Measurements from ENCODE around the gene ZBTB38. TPM values are rescaled to one million over a fixed set of nuclear protein-coding genes. Genes with fewer than 3 reads are reported as not detected.
A peak's percentile ranks its signal among the peaks of the same experiment; 100 is the strongest.

ZBTB38 gene
- total RNA-seq, 2 donors from 2014 or later = 151 to 169 TPM

DNA sequence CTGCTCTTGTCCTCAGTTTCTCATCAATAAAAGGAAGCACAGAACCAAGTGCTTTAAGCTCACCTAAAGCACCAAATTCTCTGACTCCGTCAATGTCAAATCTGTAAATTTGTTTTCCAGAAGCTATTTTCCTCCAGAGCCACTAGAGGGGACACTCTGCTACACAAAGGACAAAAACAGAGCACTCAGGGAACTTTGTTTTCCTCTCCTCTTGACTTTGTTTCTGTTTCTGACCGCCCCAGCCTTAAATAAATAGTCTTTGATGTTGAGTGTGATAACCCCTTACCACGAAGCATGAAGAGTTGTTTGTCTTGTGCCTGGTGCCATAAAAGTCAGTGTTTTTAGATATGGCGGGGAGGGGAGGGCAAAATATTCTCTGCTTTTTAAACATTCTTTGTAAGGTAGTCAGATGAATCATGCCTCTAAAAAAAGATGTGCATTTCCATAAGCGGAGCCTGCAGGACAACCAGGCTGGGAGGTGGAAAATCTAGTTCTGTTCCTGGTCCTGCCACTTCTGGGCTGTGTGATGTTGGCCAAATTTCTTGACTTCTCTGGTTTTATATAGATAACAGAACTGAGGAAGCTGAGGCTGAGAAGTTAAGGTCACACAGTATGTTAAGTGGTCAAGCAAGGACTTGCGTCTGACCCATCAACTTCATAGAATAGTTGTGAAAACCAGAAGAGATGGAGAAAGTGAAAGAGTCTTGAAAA lies 7.3 kb upstream of the ZBTB38 start:
- peak overlapping the region; percentile 58 to 59 for H3K27ac ChIP-seq
- no peaks in the 10 kb centered on the region for H3K9me3 ChIP-seq
- intact Hi-C loops (cut with DNase I) = loop anchor here (2.0 kb wide), 1 partner anchor 92 kb away; no protein-coding TSS in a partner anchor
- TF ChIP-seq, protein P1, sequence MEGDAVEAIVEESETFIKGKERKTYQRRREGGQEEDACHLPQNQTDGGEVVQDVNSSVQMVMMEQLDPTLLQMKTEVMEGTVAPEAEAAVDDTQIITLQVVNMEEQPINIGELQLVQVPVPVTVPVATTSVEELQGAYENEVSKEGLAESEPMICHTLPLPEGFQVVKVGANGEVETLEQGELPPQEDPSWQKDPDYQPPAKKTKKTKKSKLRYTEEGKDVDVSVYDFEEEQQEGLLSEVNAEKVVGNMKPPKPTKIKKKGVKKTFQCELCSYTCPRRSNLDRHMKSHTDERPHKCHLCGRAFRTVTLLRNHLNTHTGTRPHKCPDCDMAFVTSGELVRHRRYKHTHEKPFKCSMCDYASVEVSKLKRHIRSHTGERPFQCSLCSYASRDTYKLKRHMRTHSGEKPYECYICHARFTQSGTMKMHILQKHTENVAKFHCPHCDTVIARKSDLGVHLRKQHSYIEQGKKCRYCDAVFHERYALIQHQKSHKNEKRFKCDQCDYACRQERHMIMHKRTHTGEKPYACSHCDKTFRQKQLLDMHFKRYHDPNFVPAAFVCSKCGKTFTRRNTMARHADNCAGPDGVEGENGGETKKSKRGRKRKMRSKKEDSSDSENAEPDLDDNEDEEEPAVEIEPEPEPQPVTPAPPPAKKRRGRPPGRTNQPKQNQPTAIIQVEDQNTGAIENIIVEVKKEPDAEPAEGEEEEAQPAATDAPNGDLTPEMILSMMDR (IDR thresholded peaks at IDR 0.05) = peak; percentile 47 to 93 (median 82)
- TF ChIP-seq POLR2A (IDR thresholded peaks at IDR 0.05) = no peak
- peak; percentile 76 for TF ChIP-seq POLR2AphosphoS5 (IDR thresholded peaks at IDR 0.05)
- WGBS = 16% methylated on average over 6 of the region's 6 CpGs
- peak; percentile 39 for DNase-seq (ENCODE audit: low spot score)
- H3K4me1 ChIP-seq (replicated peaks) = peaks cover 5% of the 10 kb centered on the region
- H3K4me3 ChIP-seq = no peak overlapping the region
- H3K27me3 ChIP-seq (replicated peaks; ENCODE audit: insufficient read depth) = no peaks in the 10 kb centered on the region
- no peaks in the 10 kb centered on the region for H3K36me3 ChIP-seq

DNA sequence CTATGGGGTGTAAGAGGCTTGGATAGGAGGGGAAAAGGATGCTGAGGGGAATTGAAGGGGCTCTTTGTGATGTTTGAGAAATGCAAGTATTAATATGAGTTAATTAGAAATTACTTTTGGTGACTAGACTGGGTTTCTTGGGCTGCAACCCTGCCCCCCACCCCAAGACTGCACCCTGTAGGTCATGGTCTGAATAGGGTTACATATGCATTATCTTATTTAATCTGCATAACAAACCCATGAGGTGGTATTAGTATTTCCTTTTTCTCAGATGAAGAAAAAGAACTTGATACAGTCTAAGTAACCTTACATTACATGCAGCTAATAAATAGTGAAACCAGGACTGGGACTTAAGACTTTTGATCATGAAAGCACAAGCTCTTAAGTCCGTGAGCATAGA lies 5.6 kb upstream of the ZBTB38 start:
- no peaks in the 10 kb centered on the region for H3K9me3 ChIP-seq
- DNase-seq (ENCODE audit: low spot score) = no peak
- intact Hi-C loops (cut with DNase I) = no loop called here
- 74% methylated on average over 1 of the region's 1 CpG for WGBS
- H3K27me3 ChIP-seq (replicated peaks; ENCODE audit: insufficient read depth) = no peaks in the 10 kb centered on the region
- TF ChIP-seq, protein P1 (IDR thresholded peaks at IDR 0.05) = no peak
- TF ChIP-seq POLR2AphosphoS5 (IDR thresholded peaks at IDR 0.05) (no peak), POLR2A (IDR thresholded peaks at IDR 0.05) (no peak)
- H3K4me3 ChIP-seq = no peak overlapping the region
- no peak overlapping the region for H3K27ac ChIP-seq
- peaks cover 13% of the 10 kb centered on the region for H3K4me1 ChIP-seq (replicated peaks)
- no peaks in the 10 kb centered on the region for H3K36me3 ChIP-seq

DNA sequence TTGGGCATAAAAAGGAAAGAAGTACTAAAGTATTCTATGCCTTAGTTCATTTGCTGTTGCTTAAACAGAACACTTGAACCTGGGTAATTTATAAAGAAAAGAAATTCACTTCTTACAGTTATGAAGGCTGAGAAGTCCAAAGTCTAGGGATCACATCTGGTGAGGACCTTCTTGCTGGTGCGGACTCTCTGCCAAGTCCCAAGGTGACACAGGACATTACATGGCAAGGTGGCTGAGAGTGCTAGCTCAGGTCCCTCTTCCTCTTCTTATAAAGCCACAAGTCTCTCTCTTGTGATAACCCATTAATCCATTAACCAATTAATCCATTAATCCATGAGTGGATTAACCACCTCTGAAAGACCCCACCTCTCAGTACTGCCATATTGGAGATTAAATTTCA lies 3.1 kb upstream of the ZBTB38 start:
- DNase-seq (ENCODE audit: low spot score) = no peak
- no peaks in the 10 kb centered on the region for H3K27me3 ChIP-seq (replicated peaks; ENCODE audit: insufficient read depth)
- no peaks in the 10 kb centered on the region for H3K9me3 ChIP-seq
- H3K27ac ChIP-seq = peak overlapping the region; percentile 89 to 92
- no peak overlapping the region for H3K4me3 ChIP-seq
- TF ChIP-seq POLR2AphosphoS5 (IDR thresholded peaks at IDR 0.05) (no peak), POLR2A (IDR thresholded peaks at IDR 0.05) (no peak)
- TF ChIP-seq, protein P1 (IDR thresholded peaks at IDR 0.05) = no peak
- 97% methylated on average over 1 of the region's 1 CpG for WGBS
- intact Hi-C loops (cut with DNase I) = loop anchor here (5.0 kb wide), 1 partner anchor 77 kb away; no protein-coding TSS in a partner anchor
- H3K36me3 ChIP-seq = no peaks in the 10 kb centered on the region
- peaks cover 22% of the 10 kb centered on the region for H3K4me1 ChIP-seq (replicated peaks)

DNA sequence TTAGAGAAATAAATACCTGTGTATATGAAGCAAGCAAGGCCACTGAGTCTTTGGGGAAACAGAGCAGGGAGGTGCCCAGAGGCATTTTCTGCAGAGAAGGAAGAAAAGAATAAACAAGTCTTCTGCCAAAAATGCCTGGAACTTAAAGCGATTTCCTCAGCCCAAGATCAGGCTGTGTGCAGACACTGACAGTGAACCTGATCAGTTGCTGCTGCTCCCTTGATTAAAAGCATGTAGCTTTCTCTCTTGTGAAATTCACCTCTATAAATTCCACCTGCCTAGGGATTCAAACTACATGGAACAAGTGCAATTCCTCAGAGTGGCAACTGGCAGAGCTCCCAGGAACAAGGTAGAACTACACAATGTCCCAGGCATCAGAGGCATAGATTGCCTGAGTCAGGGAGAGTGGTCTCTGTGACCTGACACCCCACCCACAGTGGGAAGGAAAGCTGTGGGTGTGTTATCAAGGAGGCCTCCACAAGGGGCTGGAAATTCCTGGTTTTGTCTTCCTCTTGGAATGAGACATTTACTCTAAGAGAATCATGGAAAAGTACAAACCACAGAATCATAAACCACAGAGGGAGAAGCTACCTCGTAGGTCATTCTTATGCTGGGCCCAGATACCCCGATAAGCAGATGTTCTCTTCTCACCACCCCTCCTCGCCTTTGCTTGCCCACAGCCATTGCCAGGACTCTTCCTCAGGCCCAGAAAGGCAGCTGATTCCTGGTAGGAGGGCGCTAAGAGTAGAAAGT lies 1.8 kb upstream of the ZBTB38 start:
- H3K36me3 ChIP-seq = no peaks in the 10 kb centered on the region
- no peaks in the 10 kb centered on the region for H3K27me3 ChIP-seq (replicated peaks; ENCODE audit: insufficient read depth)
- whole genome bisulfite sequencing = 51% methylated on average over 5 of the region's 5 CpGs
- peak overlapping the region; percentile 89 to 92 for H3K27ac ChIP-seq
- peak; percentile 80 for DNase-seq (ENCODE audit: low spot score)
- intact Hi-C loops (cut with DNase I) = loop anchor here (5.0 kb wide), 1 partner anchor 76 kb away; no protein-coding TSS in a partner anchor
- H3K4me3 ChIP-seq = no peak overlapping the region
- peak; percentile 85 for TF ChIP-seq POLR2AphosphoS5 (IDR thresholded peaks at IDR 0.05)
- TF ChIP-seq, protein P1 (IDR thresholded peaks at IDR 0.05) = peak in 1 of 4 experiments; percentile 16
- no peak for TF ChIP-seq POLR2A (IDR thresholded peaks at IDR 0.05)
- H3K9me3 ChIP-seq = no peaks in the 10 kb centered on the region
- peaks cover 22% of the 10 kb centered on the region for H3K4me1 ChIP-seq (replicated peaks)
